ENCODE data around the gene SLC12A9.

Gene SLC12A9

GRCh38 chr7:100894860-100895700 lies 42.6 kb downstream of the SLC12A9 start:
- TF ChIP-seq FOXA1 (IDR thresholded peaks at IDR 0.05): no peak
- 0 out of 2 replicates have a peak, but pooled peaks have one; percentile 69 for TF ChIP-seq FOXM1 (IDR thresholded peaks at IDR 0.05; ENCODE audit: borderline replicate concordance)
- peak; percentile 56 for DNase-seq (ENCODE audit: extremely low spot score)
- ChIA-PET CTCF (interaction anchor here (0.8 to 1.2 kb wide), 2 partner anchors 155 to 298 kb away, joined by 3 to 4 read pairs; no protein-coding TSS in a partner anchor), POLR2A (interaction anchor here (0.6 to 1.9 kb wide), 2 partner anchors 20 to 178 kb away, joined by 3 to 8 read pairs; partner anchors contain the start of gene SRRT)

GRCh38 chr7:100895701-100895955 lies 43.1 kb downstream of the SLC12A9 start, which contains the start of gene ACHE:
TSS of gene ACHE (minus strand) at chr7:100895888. CDS start at chr7:100894232, 1,656 bp downstream.
- TF ChIP-seq FOXK2 (IDR thresholded peaks at IDR 0.05): no peak
- TF ChIP-seq ZNF384 (IDR thresholded peaks at IDR 0.05): no peak
- no peak for TF ChIP-seq FOXM1 (IDR thresholded peaks at IDR 0.05; ENCODE audit: borderline replicate concordance)
- TF ChIP-seq SUZ12 (IDR thresholded peaks at IDR 0.05): no peak
- no peak for TF ChIP-seq BHLHE40 (IDR thresholded peaks at IDR 0.05; ENCODE audit: borderline replicate concordance)
- no peak for TF ChIP-seq TARDBP (IDR thresholded peaks at IDR 0.05)
- TF ChIP-seq HDGF (IDR thresholded peaks at IDR 0.05; ENCODE audit: borderline replicate concordance): no peak
- TF ChIP-seq LEF1 (IDR thresholded peaks at IDR 0.05; ENCODE audit: borderline replicate concordance): no peak
- TF ChIP-seq ARNT (IDR thresholded peaks at IDR 0.05): no peak
- TF ChIP-seq SP1 (IDR thresholded peaks at IDR 0.05): no peak
- no peak for TF ChIP-seq ELF4 (IDR thresholded peaks at IDR 0.05)
- TF ChIP-seq FOXA1 (IDR thresholded peaks at IDR 0.05): no peak
- no peak for TF ChIP-seq NFRKB (IDR thresholded peaks at IDR 0.05)
- no peak for TF ChIP-seq PKNOX1 (IDR thresholded peaks at IDR 0.05)
- no peak for TF ChIP-seq L3MBTL2 (conservative IDR thresholded peaks at IDR 0.05)
- TF ChIP-seq CTBP1 (IDR thresholded peaks at IDR 0.05; ENCODE audit: borderline replicate concordance): no peak
- CTCF ChIA-PET: no interaction called here
- DNase-seq (ENCODE audit: extremely low spot score): no peak
- POLR2A ChIA-PET: interaction anchor here (1.9 kb wide), 1 partner anchor 21 kb away, joined by 8 read pairs; the partner anchor contains the start of gene SRRT

- TF ChIP-seq FOXM1 (IDR thresholded peaks at IDR 0.05; ENCODE audit: borderline replicate concordance) (no peak), L3MBTL2 (conservative IDR thresholded peaks at IDR 0.05) (peak; percentile 75), SUZ12 (IDR thresholded peaks at IDR 0.05) (no peak), PKNOX1 (IDR thresholded peaks at IDR 0.05) (peak; percentile 37; the same call in 1 of the 2 replicates), TARDBP (IDR thresholded peaks at IDR 0.05) (peak; percentile 81)
- CTCF ChIA-PET: interaction anchor here (0.6 kb wide), 1 partner anchor 370 kb away, joined by 3 read pairs; no protein-coding TSS in a partner anchor
- DNase-seq (ENCODE audit: extremely low spot score): peak; percentile 61
- POLR2A ChIA-PET: interaction anchor here (1.9 kb wide), 1 partner anchor 21 kb away, joined by 8 read pairs; the partner anchor contains the start of gene SRRT
Observed at GRCh38 chr7:100895956-100896731, 43.6 kb downstream of the SLC12A9 start.

GRCh38 chr7:100896732-100897608 lies 44.5 kb downstream of the SLC12A9 start:
- TF ChIP-seq ARNT (IDR thresholded peaks at IDR 0.05): no peak
- TF ChIP-seq TARDBP (IDR thresholded peaks at IDR 0.05): 0 out of 2 replicates have a peak, but pooled peaks have one; percentile 52
- peak; percentile 71 for TF ChIP-seq L3MBTL2 (conservative IDR thresholded peaks at IDR 0.05)
- ChIA-PET POLR2A (no interaction called here), CTCF (interaction anchor here (0.6 kb wide), 1 partner anchor 369 kb away, joined by 3 read pairs; no protein-coding TSS in a partner anchor)
- peak; percentile 63 for DNase-seq (ENCODE audit: extremely low spot score)

- no peak for DNase-seq (ENCODE audit: extremely low spot score)
- ChIA-PET POLR2A (interaction anchor here (1.2 kb wide), 1 partner anchor 8 kb away, joined by 3 read pairs; the partner anchor contains the start of gene UFSP1), CTCF (no interaction called here)
- TF ChIP-seq FOXK2 (IDR thresholded peaks at IDR 0.05): no peak
- no peak for TF ChIP-seq ELF4 (IDR thresholded peaks at IDR 0.05)
- TF ChIP-seq SUZ12 (IDR thresholded peaks at IDR 0.05): no peak
- no peak for TF ChIP-seq SP1 (IDR thresholded peaks at IDR 0.05)
- TF ChIP-seq NFRKB (IDR thresholded peaks at IDR 0.05): no peak
- no peak for TF ChIP-seq BHLHE40 (IDR thresholded peaks at IDR 0.05; ENCODE audit: borderline replicate concordance)
- TF ChIP-seq ARNT (IDR thresholded peaks at IDR 0.05): no peak
- no peak for TF ChIP-seq PKNOX1 (IDR thresholded peaks at IDR 0.05)
Observed at GRCh38 chr7:100897772-100898454, 45.4 kb downstream of the SLC12A9 start.
